ENCODE measurements around the gene FDXR.
"Not testable (repeated sequence)": the region's sequence is repeated elsewhere in the genome, so short reads cannot be mapped to it uniquely, and the experiment has no call there.

Gene FDXR

GRCh38 chr17:74871356-74872076 lies 1.3 kb downstream of the FDXR start:
- DNase-seq, result no peak

GRCh38 chr17:74870512-74870911 lies 2.3 kb downstream of the FDXR start:
- DNase-seq, result no peak

GRCh38 chr17:74870028-74870427 lies 2.8 kb downstream of the FDXR start:
- DNase-seq, result not testable (repeated sequence)

GRCh38 chr17:74868908-74869255 lies 3.9 kb downstream of the FDXR start:
- DNase-seq, result no peak

GRCh38 chr17:74868251-74868907 lies 4.4 kb downstream of the FDXR start:
- DNase-seq, result no peak

GRCh38 chr17:74866198-74866835 lies 6.5 kb downstream of the FDXR start:
- no peak for DNase-seq

- DNase-seq, result peak; percentile 31
Measured at GRCh38 chr17:74865504-74866197, 7.1 kb downstream of the FDXR start.

- peak; percentile 79 for DNase-seq
Measured at GRCh38 chr17:74864866-74865395, 7.9 kb downstream of the FDXR start.

GRCh38 chr17:74864297-74864865 lies 8.4 kb downstream of the FDXR start:
- DNase-seq, result no peak

GRCh38 chr17:74863420-74864296 lies 9.1 kb downstream of the FDXR start:
- no peak for DNase-seq

GRCh38 chr17:74862919-74863318 lies 9.9 kb downstream of the FDXR start:
- DNase-seq, result no peak

- peak; percentile 87 for DNase-seq
Measured at GRCh38 chr17:74862108-74862901, 10.5 kb downstream of the FDXR start.

- no peak for DNase-seq
Measured at GRCh38 chr17:74861662-74862107, 11.1 kb downstream of the FDXR start.

GRCh38 chr17:74860872-74861661 lies 11.7 kb downstream of the FDXR start:
- no peak for DNase-seq

- no peak for DNase-seq
Measured at GRCh38 chr17:74860229-74860871, 12.4 kb downstream of the FDXR start.

- DNase-seq, result peak; percentile 25
Measured at GRCh38 chr17:74859459-74860228, 13.2 kb downstream of the FDXR start, which contains the start of gene GRIN2C. Gene GRIN2C, minus strand, starts transcription at chr17:74859885. Its CDS starts 4,793 bp downstream, at chr17:74855092.

- no peak for DNase-seq
Measured at GRCh38 chr17:74858672-74859458, 13.9 kb downstream of the FDXR start.

- no peak for DNase-seq
Measured at GRCh38 chr17:74857191-74857590, 15.6 kb downstream of the FDXR start.

Measured in NCI-H82 (cell line).